Measurements from ENCODE around the gene TDP1.

The TDP1 gene

GRCh38 chr14:89941830-89942377, 13.8 kb upstream of the TDP1 start:
- DNase-seq (ENCODE audit: low read depth): no peak

DNA sequence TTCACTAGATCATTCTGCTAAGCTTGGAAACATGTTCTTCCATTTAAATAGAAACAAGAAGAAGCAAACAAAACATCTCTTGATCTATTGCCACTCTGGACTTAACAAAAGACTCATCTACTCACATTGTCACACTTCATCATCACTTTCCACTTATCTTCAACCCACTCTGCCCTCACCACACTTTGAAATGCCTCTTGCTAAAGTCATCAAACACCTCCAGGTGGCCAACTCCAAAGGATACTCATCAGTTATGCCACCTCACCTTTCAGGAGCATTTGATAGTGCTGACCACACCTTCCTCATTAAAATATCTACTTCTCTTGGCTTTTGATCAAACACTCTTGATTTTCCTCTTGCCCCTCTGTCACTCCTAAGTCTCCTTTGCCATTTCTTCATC, 8.4 kb upstream of the TDP1 start:
- no peak for DNase-seq (ENCODE audit: low read depth)

DNA sequence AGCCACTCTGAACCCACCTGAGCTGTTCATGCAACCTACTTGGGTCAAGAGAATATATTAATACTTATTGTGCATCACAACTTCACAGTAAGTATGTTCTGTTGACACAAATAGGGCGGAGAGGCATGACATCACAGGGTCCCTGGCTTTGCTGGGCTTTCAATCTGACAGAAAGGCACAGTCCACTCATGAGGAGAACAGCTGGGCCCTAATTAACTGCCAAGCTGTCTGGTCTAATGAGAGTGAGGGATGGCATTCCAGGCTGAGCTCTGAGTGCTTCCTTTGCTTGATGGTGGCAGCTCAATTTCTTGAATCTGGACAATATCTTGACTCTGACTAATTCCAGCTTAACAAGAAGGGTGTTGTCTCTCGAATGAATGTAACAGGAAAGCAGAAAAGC, 3.2 kb upstream of the TDP1 start:
- DNase-seq (ENCODE audit: low read depth): no peak

GRCh38 chr14:89953602-89954001, 2.1 kb upstream of the TDP1 start:
- DNase-seq (ENCODE audit: low read depth): no peak

GRCh38 chr14:89954070-89955021, 1.4 kb upstream of the TDP1 start, which contains the start of gene EFCAB11:
Gene EFCAB11, minus strand, starts transcription at chr14:89954730. Its CDS starts 70 bp downstream, at chr14:89954660.
- peak; percentile 93 for DNase-seq (ENCODE audit: low read depth)

DNA sequence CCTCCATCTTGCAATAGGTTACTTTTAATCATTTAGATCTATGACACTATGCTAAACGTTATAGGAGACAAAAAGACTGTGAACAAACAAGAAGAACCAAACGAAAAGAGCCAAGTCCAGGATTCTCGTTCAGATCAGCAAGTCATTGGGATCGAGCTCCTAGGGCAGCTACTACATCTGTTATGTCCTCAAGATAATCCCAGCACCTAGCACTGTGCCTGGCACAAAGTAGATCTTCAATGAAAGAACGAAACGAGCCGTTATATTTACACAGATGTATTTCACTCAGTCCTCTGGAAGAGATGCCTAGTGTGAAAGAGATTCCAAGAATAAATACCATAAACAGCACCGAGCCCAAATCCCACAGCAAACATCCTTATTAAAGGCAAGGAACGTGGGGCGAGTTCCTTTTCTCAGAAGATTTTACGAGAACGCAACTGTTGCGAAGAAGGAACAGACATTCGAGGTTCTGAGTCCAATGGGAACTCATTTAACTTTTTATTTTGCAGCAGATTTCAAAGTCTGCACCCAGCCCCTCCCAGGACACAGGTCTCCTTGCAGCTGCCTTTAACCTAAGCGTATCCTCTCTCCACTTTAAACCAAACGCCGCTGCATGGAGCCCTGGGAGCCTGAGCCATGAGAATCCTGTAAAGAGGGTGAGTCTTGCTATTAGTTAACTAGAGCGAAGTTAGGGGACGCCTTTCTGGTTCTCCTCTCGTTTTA, 544 bp upstream of the TDP1 start:
- DNase-seq (ENCODE audit: low read depth): no peak

GRCh38 chr14:89956661-89957009, 908 bp downstream of the TDP1 start:
- no peak for DNase-seq (ENCODE audit: low read depth)

DNA sequence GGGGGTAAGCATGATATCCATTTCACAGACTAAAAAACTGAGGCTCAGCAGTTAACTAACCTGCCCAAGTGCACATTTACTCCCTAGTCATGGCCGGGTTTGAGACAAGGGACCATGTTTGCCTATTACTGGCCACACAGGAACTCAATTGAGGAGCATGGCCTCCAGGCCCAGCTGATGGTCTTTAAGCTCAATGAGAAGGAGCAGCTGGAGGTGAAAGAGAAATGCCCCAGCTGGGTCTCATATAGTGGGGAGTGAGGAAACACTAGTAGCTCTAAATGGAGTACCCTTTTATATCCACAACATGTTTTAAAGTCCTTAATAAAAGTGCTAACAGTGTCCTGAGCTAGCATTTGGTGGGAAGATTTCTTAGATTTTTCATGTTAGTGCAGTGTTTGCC, 1.6 kb downstream of the TDP1 start:
- no peak for DNase-seq (ENCODE audit: low read depth)

- DNase-seq (ENCODE audit: low read depth): no peak
Measured at GRCh38 chr14:89957791-89958190, 2.1 kb downstream of the TDP1 start.

GRCh38 chr14:89958966-89959365, 3.2 kb downstream of the TDP1 start:
- DNase-seq (ENCODE audit: low read depth): no peak

GRCh38 chr14:89959853-89960445, 4.2 kb downstream of the TDP1 start:
- no peak for DNase-seq (ENCODE audit: low read depth)

DNA sequence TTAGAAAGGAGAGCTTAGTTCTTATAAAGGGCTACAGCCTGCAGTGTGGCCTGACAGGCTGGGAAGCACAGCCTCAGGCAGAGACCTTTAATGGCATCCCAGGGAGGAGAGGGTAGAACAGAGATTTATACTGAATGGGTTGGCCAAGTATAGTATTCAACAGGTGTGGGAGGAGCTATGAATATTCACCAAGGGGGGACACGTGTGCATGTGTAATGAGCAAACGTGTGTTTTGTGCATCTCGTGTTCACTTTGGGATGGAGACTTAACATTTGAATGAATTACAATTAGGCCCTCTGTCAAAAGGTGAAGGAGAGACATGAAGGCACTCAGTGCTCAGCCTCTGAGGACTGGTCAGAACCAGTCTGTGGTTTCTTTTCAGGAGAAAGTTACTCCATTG, 5.2 kb downstream of the TDP1 start:
- DNase-seq (ENCODE audit: low read depth): no peak

- no peak for DNase-seq (ENCODE audit: low read depth)
Measured at GRCh38 chr14:89963288-89963978, 7.7 kb downstream of the TDP1 start.

GRCh38 chr14:89965839-89966238, 10.1 kb downstream of the TDP1 start:
- no peak for DNase-seq (ENCODE audit: low read depth)

GRCh38 chr14:89973234-89973823, 17.6 kb downstream of the TDP1 start:
- peak; percentile 18 for DNase-seq (ENCODE audit: low read depth)

DNA sequence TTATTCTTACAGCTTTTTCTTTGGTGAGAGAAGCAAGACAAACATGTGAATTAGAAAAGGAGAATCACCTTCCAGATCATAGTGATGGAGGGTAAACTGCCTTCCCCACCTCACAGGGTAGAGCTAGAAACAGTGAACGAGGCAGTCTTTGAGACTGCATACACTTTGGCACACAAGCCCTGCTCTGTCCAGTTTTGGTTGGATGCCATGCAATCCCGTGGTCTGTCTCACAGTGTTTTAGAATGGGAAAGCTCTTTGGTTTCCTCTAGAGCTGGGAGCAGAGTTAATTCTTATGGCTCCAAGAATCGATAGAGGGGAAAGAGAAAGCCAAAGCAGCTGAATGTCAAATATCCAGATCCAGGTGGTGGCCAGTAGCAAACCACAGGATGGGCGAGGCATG, 21.9 kb downstream of the TDP1 start:
- no peak for DNase-seq (ENCODE audit: low read depth)

DNA sequence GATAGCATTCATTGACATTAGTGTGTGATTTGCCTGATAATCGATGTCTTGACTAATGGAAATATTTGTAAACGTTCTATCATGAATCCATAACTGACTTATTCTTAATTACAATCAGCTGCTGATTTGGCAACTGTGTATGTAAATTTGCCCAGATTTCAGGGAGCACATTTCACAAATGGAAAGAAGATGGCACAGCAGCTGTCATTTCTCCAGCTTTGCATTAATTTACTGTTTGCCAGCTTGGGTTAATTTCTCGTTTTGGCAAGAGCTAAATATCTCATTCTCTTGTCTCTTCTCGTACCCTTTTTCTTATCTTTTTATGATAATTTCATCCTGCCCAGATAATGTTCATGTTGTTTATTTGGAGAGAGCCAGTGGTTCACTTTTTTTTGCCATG, 22.9 kb downstream of the TDP1 start:
- DNase-seq (ENCODE audit: low read depth): no peak

DNA sequence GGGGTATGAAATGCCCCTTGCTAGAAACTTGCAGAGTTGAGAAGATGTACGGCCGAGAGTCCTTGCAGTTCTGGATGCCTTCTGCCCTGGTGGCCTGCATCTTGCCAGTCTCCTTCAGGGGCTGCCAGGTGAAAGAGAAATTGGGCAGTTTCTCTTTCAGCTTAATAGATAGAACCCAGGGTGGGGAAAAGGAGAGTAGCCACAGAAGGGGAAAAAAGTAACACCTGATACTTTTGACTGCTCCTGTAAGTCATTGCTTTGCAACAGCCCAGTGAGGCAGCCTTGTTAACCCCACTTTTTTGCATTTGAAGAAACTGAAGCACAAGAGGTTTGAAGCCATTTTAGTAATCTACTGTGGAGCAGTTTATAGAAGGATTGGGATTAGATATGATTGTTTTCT, 27.6 kb downstream of the TDP1 start:
- DNase-seq (ENCODE audit: low read depth): no peak

DNA sequence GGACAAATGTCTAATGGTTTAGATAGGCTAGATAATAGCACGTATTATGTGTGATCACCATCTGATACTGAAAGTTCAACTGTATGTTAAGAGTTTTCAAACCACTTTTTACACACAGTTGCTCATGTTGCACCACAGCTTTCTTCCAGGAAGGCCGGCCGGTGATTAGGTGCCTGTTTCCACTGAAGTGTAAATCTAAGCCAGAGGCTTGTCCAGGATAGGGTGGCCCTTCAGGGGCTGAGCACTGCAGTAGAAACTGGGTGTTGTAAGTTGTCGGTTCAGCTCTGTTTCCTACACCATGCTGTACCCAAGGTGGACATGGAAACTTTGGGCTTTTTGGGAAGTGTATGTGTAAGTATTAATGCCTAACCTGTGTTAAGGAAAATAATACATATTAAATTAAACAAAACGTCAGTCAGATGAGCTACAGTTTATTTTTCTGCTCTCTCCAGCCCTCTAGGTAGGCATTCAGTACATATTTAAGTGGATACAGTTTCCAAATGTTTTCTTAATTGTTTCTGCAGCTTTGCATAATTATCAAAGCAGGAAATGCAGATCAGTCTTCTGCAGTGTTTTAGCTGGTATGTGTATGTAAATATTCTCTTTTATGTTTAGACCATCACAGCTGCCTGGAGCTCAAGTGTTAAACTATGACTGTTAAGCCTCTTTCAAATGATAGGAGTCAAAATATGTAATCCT, 30.9 kb downstream of the TDP1 start:
- DNase-seq (ENCODE audit: low read depth): no peak

- no peak for DNase-seq (ENCODE audit: low read depth)
Measured at GRCh38 chr14:89987161-89987475, 31.4 kb downstream of the TDP1 start.

DNA sequence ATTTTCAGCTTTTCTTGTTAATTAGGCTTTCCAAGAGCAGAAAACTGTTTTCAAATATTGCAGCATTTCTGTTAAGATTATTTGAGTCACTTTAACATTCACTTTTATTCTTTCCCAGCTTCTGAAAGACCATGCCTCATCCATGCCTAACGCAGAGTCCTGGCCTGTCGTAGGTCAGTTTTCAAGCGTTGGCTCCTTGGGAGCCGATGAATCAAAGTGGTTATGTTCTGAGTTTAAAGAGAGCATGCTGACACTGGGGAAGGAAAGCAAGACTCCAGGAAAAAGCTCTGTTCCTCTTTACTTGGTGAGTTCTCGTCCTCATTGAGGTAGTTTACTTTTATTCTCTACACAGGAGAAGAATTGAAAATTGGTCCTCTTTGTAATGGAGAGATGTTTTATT, 33.1 kb downstream of the TDP1 start:
- no peak for DNase-seq (ENCODE audit: low read depth)
